GM06990 (cell line): ENCODE measurements around the gene CDKL1.
"Not testable (repeated sequence)": the region's sequence is repeated elsewhere in the genome, so short reads cannot be mapped to it uniquely, and the experiment has no call there.

ENCODE experiments used
- DNase-seq: peaks from one replicate; pipeline ENCODE4 v3.0.0-alpha.2; 2011; ENCODE audit not compliant: insufficient read length; ENCODE audit errors: extremely low read depth
- H3K27me3 ChIP-seq: replicated peaks from 2 replicates; pipeline ENCODE4 v1.6.0; 2011; ENCODE audit warnings: low read length; ENCODE audit not compliant: control insufficient read depth, insufficient read depth
- H3K36me3 ChIP-seq: 2 replicates; pipeline ENCODE4 v1.5.1; 2011; ENCODE audit warnings: low read length; ENCODE audit not compliant: control insufficient read depth, insufficient read depth
- H3K4me3 ChIP-seq: replicated peaks from 2 replicates; pipeline ENCODE4 v1.5.1; 2011; ENCODE audit warnings: low read depth, mild to moderate bottlenecking, control low read depth, low read length
- CTCF ChIP-seq: IDR thresholded peaks from 2 replicates; pipeline ENCODE4 v1.5.1; 2011; ENCODE audit warnings: low read length, control low read depth, mild to moderate bottlenecking, inconsistent platforms; ENCODE audit not compliant: insufficient read depth, poor library complexity, severe bottlenecking

The CDKL1 gene

GRCh38 chr14:50359631-50360030 is 37.0 kb downstream of the CDKL1 start:
- no peaks in the 10 kb centered on the region for H3K27me3 ChIP-seq
- no peak overlapping the region for H3K4me3 ChIP-seq
- no peak for TF ChIP-seq CTCF
- no peaks in the 10 kb centered on the region; the same call in none of the 2 replicates for H3K36me3 ChIP-seq
- DNase-seq: no peak

- DNase-seq: no peak
Observed at GRCh38 chr14:50357753-50358395, 38.8 kb downstream of the CDKL1 start.

DNA sequence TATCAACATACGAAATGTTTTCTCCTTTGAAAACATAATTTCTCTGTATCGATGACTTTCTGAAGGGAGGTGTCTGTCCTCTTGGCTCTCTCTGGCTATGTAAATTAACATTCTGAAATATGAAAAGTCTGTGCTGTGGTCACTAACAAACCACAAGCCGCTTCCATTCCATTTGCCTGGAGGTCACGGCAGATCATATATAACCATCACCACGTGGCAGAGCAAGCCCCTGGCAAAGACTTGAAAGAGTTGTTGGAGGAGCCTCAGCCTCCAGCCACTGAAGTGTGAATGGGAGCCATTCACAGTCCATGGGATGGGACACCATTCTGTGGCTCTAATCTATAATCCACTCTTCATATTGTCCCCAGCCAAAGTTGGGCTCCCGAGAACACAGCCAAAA is 39.6 kb downstream of the CDKL1 start:
- no peaks in the 10 kb centered on the region; the same call in none of the 2 replicates for H3K36me3 ChIP-seq
- DNase-seq: no peak
- H3K27me3 ChIP-seq: no peaks in the 10 kb centered on the region
- no peak overlapping the region for H3K4me3 ChIP-seq
- TF ChIP-seq CTCF: no peak

More at GRCh38 chr14:50357753-50358395, 38.8 kb downstream of the CDKL1 start:
- no peak overlapping the region for H3K4me3 ChIP-seq
- no peak for TF ChIP-seq CTCF
- no peaks in the 10 kb centered on the region; the same call in none of the 2 replicates for H3K36me3 ChIP-seq
- H3K27me3 ChIP-seq: no peaks in the 10 kb centered on the region

DNA sequence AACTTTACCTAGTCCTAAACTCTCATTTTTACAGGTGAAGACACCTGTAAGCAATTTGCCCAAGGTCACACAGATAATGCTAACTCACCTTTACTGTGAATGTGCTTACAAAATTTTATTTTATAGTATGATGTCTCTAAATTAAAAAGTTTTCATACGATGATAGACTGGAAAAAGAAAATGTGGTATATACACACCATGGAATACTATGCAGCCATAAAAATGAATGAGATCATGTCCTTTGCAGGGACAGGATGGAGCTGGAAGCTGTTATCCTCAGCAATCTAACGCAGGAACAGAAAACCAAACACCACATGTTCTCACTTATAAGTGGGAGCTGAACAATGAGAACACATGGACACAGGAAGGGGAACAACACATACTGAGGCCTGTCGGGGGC is 40.4 kb downstream of the CDKL1 start:
- not testable (repeated sequence) for H3K27me3 ChIP-seq, DNase-seq, H3K36me3 ChIP-seq, H3K4me3 ChIP-seq

DNA sequence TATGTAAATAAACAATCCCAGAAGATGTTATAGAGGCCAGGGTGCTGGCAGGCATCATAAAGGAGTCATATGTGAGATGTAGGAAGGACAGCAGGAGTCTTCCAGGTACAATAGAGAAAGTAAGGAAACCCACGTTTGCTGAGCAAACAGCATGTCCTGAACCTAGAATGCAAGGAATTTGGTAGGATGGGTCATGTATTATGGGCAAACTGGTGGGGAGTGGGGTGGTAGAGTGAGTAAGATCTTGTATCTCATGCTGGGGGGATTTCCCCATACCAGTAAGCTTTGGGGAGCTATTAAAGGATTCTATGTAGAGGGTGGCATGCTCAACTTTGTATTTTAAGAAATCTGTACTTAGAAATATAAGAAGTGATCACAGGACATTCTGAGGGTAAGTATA is 41.0 kb downstream of the CDKL1 start:
- Histone ChIP-seq H3K36me3 (no peaks in the 10 kb centered on the region; the same call in none of the 2 replicates), H3K4me3 (no peak overlapping the region), H3K27me3 (no peaks in the 10 kb centered on the region)
- TF ChIP-seq CTCF: no peak
- no peak for DNase-seq

DNA sequence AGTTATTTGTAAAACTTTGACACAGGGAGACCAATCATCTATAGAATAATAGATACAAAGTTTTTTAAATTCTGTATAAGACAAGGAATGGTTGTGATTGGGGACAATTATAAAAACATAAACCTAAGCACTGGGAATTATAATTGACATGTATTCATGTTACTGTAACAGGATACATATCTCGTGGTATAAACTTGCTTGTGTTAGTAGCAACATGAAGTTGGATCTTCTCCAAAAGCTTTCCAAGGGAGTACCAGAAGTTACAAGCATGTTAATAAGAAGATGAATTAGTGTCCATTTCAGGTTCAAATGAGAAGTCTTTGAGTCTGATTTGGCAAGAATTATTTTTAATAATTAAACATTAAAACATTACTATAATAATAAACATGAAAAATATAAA is 42.2 kb downstream of the CDKL1 start:
- DNase-seq: no peak
- Histone ChIP-seq H3K27me3 (no peaks in the 10 kb centered on the region), H3K36me3 (no peaks in the 10 kb centered on the region; the same call in none of the 2 replicates), H3K4me3 (no peak overlapping the region)
- no peak for TF ChIP-seq CTCF
